HT-29 (cell line): ENCODE measurements around the gene DIP2B. TPM values are rescaled to one million over a fixed set of nuclear protein-coding genes. Genes with fewer than 3 reads are reported as not detected.
A peak's percentile ranks its signal among the peaks of the same experiment; 100 is the strongest.
"Not testable (repeated sequence)": the region's sequence is repeated elsewhere in the genome, so short reads cannot be mapped to it uniquely, and the experiment has no call there.

Experiments used
- DNase-seq: peaks from one replicate; pipeline ENCODE4 v3.0.0-alpha.2; 2015; ENCODE audit warnings: low spot score
- total RNA-seq: library from RNA; depleted of rRNA; stranded (reverse); fragments of >200 nt; shearing (Covaris generic); gene quantifications from 2 replicates; pipeline ENCODE4 v1.2.3, GENCODE V29; 2014

DIP2B gene
- total RNA-seq, 1 experiment from 2014 or later: 21.4 TPM

DNA sequence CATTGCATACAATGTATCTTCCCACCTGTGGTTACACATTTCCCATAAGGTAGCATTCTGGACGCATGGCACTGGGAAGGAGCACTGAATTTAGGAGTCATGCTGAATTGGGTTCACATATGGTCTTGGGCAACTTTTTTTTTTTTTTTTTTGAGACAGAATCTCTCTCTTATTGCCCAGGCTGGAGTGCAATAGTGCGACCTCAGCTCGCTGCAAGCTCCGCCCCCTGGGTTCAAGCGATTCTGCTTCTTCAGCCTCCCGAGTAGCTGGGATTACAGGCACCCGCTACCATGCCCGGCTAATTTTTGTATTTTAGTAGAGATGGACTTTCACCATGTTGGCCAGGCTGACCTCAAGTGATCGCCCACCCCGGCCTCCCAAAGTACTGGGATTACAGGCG lies 13.3 kb downstream of the DIP2B start:
- no peak for DNase-seq

DNA sequence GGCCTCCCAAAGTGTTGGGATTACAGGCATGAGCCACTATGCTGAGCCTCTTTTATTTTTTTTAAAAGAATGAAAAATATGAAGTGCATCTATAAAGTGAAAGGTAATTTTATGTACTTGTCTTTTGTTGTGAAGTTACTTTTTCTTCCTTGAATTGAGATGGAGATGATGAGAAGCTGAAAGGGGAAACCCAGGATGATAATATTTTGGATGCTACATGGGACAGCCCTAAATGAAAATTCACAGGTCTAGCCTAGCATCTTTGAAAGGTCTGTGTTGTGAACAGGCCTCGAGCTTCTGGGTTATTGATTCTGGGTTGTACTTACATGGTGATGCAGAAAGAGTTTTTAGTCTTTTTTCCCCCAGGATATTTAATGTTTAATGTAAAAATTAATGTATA lies 14.6 kb downstream of the DIP2B start:
- DNase-seq: no peak

GRCh38 chr12:50520416-50521207 lies 15.8 kb downstream of the DIP2B start:
- no peak for DNase-seq

DNA sequence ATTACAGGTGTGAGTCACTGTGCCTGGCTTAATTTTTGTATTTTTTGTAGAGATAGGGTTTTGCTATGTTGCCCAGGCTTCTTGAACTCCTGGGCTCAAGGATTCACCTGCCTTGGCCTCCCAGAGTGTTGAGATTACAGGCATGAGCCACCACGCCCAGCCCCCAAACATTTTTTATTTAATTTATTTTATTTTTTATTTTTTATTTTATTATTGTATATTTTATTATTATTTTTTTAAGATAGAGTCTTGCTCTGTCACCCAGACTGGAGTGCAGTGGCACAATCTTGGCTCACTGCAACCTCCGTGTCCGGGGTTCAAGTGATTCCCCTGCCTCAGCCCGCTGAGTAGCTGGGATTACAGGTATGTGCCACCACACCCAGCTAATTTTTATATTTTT lies 17.0 kb downstream of the DIP2B start:
- DNase-seq: not testable (repeated sequence)

- DNase-seq: no peak
Observed at GRCh38 chr12:50523772-50524171, 19.0 kb downstream of the DIP2B start.

DNA sequence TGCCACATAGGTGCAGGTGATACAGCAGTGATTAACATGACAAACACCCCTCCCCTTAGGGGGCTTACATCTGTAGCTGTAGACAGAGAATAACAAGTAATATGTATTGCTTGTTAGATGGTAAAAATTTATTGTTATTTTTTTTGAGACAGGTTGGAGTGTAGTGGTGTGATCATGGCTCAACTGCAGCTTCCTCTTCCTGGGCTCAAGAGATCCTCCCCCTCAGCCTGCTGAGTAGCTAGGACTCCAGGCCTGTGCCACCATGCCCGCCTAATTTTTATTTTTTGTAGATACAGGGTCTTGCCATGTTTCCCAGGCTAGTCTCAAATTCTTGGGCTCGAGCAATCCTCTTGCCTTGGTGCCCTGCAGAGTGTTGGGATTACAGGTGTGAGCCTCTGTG lies 19.8 kb downstream of the DIP2B start:
- no peak for DNase-seq

DNA sequence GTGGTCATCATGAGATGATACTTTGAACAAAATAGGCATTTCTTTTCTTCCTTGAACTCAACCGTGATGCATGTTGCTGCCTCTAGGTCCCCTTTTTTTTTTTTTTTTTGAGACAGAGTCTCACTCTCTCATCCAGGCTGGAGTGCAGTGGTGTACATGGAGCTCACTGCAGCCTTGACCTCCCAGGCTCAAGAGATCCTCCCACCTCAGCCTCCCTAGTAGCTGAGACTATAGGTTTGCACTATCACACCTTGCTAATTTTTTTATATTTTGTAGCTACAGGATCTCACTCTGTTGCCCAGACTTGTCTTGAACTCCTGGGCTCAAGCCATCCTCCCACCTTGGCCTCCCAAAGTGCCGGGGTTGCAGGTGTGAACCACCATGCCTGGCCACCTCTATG lies 20.6 kb downstream of the DIP2B start:
- DNase-seq: no peak

GRCh38 chr12:50527359-50527726 lies 22.6 kb downstream of the DIP2B start:
- DNase-seq: no peak

DNA sequence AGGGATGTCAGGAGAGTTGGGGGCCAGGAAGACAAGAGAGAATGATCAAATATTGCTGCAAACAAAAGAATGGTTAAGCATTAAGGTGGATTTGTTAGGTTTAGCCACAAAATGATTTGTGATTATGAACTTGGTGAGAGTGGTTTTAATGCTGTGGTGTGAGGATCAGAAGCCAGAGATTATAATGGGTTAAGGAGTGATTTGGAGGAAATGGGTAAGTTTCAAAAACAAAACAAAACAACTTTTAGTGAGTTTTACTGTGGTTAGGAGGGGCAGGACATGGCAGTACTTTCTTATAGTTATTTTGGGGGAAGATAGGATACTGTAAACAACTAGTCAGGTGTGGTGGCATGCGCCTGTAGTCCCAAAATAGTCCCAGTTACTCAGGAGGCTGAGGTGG lies 24.0 kb downstream of the DIP2B start:
- DNase-seq: no peak

GRCh38 chr12:50529345-50529744 lies 24.6 kb downstream of the DIP2B start:
- DNase-seq: no peak

- DNase-seq: no peak
Observed at GRCh38 chr12:50530532-50530931, 25.7 kb downstream of the DIP2B start.

DNA sequence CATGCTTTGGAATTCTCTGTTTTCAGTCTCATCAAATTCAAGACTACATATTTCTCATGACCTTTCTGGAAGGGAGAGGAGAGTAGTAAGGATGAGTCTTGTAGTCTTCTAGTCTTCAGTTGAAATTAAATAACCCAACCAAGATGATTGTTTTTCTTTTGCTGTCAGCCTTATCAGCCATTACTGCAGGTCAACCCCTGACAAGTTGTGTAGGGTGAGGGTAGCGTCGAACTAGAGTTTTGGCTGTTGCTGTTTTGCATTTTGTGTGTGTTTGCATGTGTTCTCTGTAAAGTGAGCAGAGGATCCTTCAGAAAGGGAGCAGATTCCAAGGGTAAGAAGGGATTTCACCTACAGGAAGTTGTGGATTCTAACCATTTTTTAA lies 28.4 kb downstream of the DIP2B start:
- no peak for DNase-seq

- no peak for DNase-seq
Observed at GRCh38 chr12:50533971-50534370, 29.2 kb downstream of the DIP2B start.

DNA sequence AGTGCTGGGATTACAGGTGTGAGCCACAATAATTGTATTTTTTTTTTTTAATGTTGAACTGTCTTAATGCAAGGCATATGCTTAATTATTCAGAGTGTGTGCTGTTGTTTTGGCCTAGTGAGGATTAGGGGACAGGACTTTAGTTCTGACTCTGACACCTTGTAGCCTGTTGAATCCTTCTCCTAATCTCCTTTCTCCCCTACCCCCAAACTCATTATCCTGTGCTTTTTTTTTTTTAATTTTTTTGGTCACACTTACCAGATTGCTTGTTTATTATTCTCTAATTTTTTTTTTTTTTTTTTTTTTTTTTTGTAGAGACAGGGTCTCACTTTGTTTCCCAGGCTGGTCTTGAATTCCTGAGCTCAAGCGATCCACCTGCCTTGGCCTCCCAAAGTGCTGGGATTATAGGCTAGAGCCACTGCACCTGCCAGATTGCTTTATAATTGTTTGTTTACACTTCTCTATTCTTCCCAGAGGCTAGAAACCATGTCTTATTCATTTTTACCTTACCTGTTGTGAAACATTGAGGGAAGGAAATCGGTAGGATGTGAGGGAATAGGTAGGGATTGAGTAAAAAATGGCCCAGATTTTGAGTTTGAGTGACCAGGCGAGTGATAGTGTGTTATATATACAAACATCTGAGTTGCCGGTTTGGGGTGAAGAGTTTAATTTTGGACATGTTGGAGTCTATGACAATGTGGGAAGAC lies 32.2 kb downstream of the DIP2B start:
- DNase-seq: no peak

- DNase-seq: no peak
Observed at GRCh38 chr12:50537538-50537919, 32.7 kb downstream of the DIP2B start.

- no peak for DNase-seq
Observed at GRCh38 chr12:50538182-50538581, 33.4 kb downstream of the DIP2B start.

DNA sequence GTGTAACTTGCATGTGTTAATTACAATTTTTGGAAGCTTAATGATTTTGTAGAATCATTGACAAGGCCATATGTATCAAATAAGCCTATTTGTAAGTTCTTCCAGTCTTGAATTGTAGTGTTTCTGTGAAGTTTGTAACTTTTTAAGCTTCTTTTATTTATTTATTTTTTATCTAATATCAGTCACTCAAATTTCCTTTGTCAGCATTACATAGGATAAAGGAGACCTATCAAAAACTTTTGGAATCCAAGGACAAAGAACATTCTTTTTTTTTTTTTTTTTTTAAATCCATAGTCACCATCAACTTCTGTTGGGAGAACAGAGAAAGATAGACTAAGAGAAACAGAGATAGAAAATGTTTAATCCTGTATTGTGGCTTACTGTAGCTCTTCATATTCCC lies 36.4 kb downstream of the DIP2B start:
- DNase-seq: no peak

GRCh38 chr12:50542448-50542847 lies 37.7 kb downstream of the DIP2B start:
- peak; percentile 55 for DNase-seq

DNA sequence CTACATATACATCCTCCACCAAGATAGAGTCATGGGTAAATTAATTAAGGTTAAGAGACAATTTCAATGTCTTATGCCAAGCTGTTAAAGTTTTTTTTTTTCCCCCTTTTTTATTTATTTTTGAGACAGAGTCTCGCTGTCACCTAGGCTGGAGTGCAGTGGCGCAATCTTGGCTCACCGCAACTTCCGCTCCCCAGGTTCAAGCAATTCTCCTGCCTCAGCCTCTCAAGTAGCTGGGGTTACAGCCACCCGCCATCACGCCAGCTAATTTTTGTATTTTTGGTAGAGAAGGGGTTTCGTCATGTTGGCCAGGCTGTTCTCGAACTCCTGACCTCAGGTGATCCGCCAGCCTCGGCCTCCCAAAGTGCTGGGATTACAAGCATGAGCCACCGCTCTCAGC lies 38.4 kb downstream of the DIP2B start:
- not testable (repeated sequence) for DNase-seq

DNA sequence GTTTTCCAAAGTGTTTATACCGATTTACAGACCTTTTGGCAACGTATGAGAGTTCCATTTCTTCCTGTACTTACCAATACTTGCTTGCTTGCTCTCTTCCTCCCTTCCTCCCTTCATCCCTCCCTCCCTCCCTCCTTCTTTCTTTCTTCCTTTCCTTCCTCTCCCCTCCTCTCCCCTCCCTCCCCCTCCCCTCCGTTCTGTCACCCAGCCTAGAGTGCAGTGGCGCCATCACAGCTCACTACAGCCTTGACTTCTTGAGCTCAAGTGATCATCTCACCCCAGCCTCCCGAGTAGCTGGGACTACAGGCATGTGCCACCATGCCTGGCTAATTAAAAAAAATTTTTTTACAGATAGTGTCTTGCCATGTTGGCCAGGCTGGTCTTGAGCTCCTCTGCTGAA lies 40.4 kb downstream of the DIP2B start:
- DNase-seq: no peak

DNA sequence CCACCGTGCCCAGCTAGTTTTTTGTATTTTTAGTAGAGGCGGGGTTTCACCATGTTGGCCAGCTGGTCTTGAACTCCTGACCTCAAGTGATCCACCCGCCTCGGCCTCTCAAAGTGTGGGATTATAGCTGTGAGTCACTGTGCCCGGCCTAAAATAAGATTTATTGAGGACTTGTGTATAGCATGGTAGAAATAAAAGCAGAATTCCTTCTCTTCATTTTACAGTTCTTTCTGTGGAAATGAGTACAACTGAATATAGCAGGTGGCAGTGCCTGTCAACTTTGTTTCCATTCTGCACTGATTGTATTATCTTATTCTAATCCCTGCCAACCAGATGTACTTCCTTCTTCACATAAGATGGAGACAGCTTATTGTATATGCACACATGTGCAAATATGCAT lies 41.0 kb downstream of the DIP2B start:
- DNase-seq: peak; percentile 52

DNA sequence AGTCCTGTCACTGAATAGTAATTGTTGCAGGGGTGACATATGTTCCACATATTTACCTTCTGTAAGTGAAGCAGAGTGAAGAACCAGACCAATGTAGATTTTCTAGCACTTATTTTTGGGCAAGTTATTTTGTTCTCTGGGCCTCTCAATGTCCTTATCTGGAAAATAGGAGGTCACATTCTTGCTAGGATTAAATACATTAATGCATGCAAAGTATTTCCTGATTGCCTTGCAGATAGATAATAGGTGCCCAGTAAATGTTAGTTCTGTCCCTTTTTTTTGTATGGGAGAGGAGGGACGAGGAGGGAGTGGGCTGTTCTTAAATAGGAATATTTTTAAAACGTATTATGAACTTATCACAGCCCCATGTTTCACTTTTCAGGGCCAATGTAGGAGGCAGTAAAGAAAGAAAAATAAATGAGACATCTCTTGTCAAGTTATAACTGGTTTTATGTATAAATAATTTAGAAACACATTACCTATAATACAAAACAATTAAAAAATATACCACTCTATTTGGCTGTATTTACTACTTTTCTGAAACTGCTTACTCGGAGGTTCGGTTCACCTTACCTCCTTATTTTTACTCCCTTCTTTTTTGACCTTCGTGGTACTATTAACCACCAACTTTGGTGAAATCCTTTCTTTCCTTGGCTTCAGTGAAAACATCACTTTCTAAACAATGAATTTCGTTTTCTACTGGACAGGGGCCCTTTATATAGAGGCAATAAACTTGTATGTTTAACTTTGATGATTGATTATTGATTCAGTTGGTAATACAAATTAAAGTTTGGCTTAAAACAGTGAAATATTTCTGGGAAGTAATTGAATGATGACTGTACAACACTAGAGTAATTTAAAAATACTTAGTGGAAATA lies 41.9 kb downstream of the DIP2B start:
- no peak for DNase-seq
